Stimulated activated CD8-positive, alpha-beta memory T cell treated with anti-CD3 and anti-CD28 coated beads, Interleukin-2, amount 100 ng/mL, for 48 hours (primary cell): ENCODE results near the gene RXRA.

Experiments
- DNase-seq, 2 donors: peaks; one replicate each; pipeline ENCODE4 v3.0.0-alpha.2; 2020; ENCODE audit warnings: low read depth in 2 of 2

RXRA gene

DNA sequence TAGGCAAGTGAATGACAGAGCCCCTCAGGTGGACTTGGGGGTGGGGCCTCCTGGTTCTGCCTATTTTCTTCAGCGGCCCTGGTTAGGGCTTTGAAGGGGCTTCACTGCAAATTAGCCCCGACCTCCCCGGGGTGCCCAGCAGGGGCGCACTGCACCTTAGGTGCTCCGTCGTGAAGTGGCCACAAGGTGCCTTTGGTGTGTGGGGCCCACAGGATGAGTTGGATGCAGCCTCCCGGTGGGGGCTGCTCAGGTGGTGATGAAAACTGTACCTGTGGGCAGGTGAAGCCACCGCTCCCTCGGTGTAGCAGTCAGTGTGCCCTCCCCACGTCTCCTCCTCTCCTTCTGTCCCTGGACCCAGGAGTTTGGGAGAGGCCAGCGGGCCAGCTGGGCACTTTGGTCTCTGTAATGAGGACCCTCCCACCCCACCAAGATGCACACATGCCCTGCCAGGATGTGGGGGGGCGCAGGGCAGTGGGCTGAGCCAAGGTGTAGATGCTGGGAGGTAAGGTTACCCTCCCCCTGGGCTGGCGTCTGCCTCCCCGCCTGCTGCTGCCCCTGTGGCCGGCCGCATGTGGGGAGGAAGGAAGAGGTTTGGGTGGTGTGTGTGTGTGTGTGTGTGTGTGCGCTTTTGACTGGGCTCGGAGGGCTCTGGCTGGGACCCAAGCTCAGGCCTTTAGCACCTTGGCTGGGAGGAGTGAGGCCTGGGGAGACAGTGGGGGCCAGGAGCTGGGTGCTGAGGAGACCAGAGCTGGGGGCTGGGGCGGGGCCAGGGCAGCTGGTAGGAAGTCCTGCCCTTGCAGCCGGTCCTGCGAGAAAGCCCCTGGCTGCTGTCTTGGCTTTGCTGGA, 55.6 kb downstream of the RXRA start:
- DNase-seq, result peak in 1 of 2 donors; percentile 14

- no peak for DNase-seq
Observed at GRCh38 chr9:134382733-134383132, 56.5 kb downstream of the RXRA start.

DNA sequence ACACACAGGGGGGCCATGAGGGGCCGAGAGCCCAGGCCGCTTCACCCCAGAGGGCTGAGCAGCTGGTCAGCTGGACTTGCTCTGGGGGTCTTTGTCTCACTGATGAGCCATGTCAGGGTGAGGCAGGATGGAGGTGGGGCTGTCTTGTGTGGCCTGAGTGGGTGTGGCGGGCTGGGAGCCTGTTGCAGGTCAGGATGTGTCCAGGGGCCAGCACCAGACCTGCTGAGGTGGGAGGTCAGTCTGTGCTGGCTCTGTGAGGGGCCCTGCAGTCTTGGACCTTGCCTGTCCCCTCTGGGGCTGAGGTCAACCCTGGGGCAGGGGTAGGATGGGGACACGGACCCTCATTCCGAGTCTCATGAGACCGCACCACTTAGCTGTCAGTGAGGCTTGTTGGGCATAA, 56.9 kb downstream of the RXRA start:
- DNase-seq, result no peak

- no peak for DNase-seq
Observed at GRCh38 chr9:134384811-134385479, 58.7 kb downstream of the RXRA start.

DNA sequence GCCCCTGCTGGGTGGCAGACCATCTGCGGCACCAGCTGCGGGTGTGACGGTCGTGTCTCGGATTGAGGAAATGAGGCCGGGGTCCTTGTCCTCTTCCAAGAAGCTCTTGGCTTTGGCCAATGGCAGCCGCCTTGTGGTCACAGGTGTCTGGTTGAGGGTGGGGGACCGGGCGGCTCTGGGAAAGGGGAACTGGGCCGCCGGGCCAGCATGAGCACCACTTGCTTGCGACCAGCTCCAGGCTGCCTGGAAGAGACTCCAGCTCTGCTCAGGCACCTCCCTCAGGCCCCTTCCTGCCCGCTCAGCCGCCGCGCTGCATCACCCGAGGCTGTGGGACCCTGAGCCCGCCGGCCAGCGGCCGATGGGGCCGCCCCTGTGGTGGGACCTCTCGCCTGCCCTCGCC, 59.7 kb downstream of the RXRA start:
- DNase-seq, result no peak

- no peak for DNase-seq
Observed at GRCh38 chr9:134386951-134387831, 60.9 kb downstream of the RXRA start.

GRCh38 chr9:134388289-134388808, 62.1 kb downstream of the RXRA start:
- no peak for DNase-seq

- DNase-seq, result no peak
Observed at GRCh38 chr9:134388976-134389375, 62.7 kb downstream of the RXRA start.

DNA sequence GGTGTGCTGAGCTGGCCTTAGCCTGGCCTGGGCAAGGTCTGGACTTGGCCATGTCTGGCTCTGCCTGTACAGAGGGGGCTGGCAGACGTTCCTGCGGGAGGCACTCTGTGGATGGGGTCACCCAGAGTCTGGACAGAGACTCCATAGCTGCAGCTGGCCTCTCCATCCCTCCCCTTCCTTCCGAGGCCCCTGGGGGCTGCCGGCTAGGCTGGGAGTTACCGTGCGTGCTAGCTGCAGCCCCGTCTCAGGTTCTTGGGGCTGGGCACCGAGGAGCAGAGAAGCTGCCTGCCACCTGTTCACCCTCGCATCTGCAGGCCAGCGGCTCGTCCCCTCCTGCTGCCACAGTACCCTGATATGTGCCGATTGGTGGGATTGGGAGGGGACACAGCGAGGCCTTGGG, 63.4 kb downstream of the RXRA start:
- no peak for DNase-seq

DNA sequence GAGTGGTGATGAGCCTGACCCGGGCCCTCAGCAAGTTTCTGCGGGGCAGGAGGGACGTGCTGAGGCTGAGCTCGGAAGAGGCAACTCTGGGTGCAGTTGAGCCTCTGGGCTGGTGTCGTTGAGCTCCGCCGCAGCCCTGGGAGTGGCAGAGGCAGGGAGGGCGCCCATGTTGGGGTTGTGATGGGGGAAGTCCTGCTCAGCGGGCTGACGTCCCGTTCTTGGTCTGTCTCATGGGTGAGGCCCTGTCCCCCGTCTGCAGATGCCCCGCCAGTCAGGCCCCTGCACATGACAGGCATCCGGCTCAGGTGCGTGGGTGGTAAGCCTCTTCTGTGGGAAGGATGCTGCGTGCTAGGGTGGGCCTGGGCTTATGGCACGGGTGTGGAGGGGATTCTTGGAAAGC, 64.3 kb downstream of the RXRA start:
- DNase-seq, result peak; percentile 73 to 80

DNA sequence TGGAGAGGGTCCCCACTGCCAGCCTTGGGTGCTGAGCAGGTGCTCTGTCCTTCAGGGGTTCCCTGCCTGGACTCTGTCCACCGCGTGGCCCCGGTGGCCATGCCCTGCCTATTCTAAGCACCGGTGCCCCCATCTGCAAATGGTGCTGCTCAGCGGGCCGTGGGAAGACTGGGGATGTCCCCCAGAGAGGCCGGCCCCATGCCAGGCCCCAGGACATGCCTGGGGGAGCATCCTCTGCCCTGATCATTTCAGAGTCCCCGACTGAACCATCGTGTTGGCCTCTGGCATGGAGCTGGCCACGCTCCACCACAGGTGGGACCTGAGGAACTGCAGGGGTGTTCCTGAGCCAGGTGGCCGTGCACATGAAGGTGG, 64.7 kb downstream of the RXRA start:
- peak in 1 of 2 donors; percentile 25 for DNase-seq

GRCh38 chr9:134391319-134392231, 65.3 kb downstream of the RXRA start:
- peak; percentile 75 to 76 for DNase-seq

GRCh38 chr9:134392900-134393299, 66.6 kb downstream of the RXRA start:
- no peak for DNase-seq

- no peak for DNase-seq
Observed at GRCh38 chr9:134393582-134394280, 67.5 kb downstream of the RXRA start.

- DNase-seq, result no peak
Observed at GRCh38 chr9:134395002-134395517, 68.8 kb downstream of the RXRA start.

- no peak for DNase-seq
Observed at GRCh38 chr9:134395737-134396257, 69.5 kb downstream of the RXRA start.

GRCh38 chr9:134396258-134396742, 70.0 kb downstream of the RXRA start:
- peak; percentile 45 to 54 for DNase-seq

DNA sequence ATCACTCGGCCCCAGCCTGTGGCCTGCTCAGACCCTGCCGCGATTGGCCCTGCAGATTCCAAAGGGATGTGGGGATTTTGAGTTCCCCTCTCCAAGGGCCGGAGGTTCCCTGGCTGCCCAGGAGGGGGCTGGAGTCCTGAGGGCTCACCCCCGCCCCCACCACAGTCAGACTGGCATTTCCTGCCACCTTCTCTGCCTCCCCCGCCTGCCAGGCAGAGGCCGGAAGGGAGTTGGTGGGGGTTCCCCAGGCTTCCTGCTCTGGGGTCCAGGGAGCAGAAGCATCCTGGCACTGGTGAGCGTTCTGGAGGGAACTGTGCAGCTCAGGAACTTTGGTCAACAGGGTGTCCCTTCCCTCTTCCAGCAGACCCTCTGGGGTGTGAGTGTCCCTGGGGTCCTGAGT, 70.6 kb downstream of the RXRA start:
- DNase-seq, result peak in 1 of 2 donors; percentile 18

- DNase-seq, result no peak
Observed at GRCh38 chr9:134398756-134399155, 72.5 kb downstream of the RXRA start.
